HG03575 (cell line): ENCODE data around the gene MAPK1IP1L.

Experiments used
- ATAC-seq: cut with Tn5 transposase; IDR thresholded peaks from one replicate; pipeline ENCODE4 v1.9.1; 2021; ENCODE audit not compliant: unreplicated experiment, insufficient number of reproducible peaks, low FRiP score; ENCODE audit errors: extremely low read depth

The MAPK1IP1L gene

DNA sequence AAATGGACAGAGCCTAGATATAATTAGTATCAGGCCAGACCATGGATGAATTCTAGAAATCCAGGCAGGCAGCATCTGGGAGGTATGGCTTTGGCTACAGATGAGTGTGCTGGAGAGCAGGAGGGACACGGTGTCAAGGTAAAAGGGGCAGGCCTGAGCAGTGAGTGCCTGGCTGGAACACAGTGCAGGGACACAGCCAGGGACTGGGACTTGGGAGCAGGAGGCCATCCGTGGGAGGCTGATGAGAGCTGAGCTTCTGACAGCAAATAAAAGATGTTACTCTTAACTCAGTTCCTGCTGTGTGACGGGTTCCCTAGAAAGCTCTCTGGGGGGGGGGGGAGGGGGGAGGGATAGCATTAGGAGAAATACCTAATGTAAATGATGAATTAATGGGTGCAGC, 64.0 kb downstream of the MAPK1IP1L start:
- ATAC-seq = no peak

DNA sequence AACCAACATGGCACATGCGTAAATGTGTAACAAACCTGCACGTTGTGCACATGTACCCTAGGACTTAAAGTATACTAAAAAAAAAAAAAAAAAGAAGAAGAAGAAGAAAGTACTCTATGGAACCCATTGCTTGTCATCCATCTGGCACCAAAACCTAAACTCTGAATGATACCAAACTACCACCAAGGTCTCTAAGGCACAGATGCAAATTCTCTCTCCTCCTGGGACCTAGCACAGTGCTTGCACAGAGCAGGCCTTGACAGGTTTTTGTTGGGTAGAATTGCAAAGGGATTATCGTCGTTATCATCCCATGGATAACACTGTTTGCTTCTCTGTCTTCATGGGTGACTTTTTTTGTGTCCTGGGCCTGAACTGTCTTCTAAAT, 64.4 kb downstream of the MAPK1IP1L start:
- no peak for ATAC-seq

DNA sequence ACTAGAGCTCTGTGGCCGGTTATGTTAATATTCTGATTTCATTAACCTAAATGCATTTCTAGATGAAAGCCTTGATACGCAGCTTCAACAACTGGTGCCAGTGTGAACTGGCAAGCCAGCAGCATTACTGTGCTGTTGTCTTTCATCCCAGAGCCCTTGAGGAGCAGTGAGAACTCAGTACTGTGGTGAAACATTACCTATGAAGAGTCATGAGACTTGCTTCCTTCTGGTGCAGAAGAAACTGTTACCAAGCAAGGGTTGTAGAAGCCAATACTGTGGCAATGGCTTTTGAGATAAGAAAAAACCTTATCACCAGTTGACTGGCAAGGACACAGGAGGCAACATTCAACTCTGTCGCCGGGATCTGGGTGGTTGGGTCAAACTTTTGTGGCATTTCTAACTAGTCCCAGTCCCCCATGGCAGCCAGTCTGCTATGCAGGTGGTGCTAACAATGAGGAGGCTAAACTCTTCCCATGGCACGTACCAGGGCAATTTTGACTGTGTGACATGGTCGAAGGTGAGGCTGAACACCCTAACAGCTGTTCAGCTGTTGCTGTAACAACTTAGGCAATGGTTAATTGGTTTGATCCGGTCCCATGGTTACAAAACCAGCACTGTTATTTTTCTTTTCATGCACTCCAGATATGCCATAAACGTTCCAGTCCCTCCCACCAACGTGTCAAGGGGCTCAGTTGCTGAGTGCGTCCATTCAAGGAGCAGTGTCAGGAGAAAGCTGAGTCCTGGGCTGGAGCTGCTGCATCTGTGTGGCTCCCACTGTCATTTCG, 65.0 kb downstream of the MAPK1IP1L start:
- ATAC-seq = no peak

DNA sequence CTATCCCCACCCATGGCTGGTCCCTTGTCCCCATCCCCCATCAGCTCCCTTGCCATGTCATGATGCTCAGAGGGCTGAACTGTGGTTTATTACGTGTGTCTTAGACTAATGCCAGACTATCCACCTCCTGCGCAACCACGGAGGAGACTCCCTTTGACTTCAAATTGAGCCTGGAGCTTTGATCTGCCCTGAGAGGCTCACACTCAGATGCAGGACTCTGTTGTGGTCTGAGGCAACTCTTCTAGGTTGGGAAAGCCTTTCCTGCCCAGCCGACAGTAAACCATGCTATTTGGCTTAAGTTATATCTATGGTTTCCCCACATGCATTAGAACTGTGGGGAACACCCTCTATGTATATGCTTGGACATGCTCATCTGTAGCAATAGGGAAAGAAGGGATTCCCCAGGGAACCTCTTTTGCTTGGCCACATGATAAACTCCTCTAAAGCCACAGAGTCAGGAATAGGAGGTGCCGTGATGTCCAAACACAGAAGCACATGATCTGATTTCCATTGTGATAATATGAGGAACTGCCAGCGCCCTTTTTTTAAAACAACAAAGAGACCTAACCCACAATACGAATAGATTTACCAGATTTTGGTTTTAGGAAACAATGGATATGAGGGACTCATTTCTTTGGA, 66.5 kb downstream of the MAPK1IP1L start:
- ATAC-seq = no peak

DNA sequence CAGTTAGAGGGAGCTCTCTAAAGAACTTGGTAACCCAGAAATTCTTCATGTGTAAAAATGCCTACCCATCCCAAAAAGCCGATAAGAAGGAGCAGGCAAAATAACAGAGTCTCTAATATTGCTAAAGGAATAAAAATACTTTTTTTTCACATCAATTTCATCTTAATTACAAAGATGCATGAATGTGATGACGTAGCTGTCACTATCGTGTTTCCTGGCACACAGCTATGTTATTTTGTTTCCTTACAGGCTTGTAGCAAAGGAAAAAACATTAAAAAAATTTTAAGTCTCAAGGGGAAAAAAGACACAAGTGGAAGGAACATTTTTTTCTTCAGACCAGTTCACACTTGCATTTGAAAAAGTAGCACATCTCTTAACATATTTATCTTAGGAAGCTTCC, 67.3 kb downstream of the MAPK1IP1L start:
- no peak for ATAC-seq
